DMS79 (cell line): ENCODE results near the gene BCL6B.

Source experiments
- DNase-seq: peaks from one replicate; lab custom pipeline; 2025; lab: John Stamatoyannopoulos, UW

BCL6B gene

GRCh38 chr17:7060165-7060891 lies 37.5 kb downstream of the BCL6B start:
- DNase-seq, result no peak

GRCh38 chr17:7063518-7064094 lies 40.8 kb downstream of the BCL6B start:
- no peak for DNase-seq

- DNase-seq, result no peak
Observed at GRCh38 chr17:7064261-7064660, 41.4 kb downstream of the BCL6B start.

DNA sequence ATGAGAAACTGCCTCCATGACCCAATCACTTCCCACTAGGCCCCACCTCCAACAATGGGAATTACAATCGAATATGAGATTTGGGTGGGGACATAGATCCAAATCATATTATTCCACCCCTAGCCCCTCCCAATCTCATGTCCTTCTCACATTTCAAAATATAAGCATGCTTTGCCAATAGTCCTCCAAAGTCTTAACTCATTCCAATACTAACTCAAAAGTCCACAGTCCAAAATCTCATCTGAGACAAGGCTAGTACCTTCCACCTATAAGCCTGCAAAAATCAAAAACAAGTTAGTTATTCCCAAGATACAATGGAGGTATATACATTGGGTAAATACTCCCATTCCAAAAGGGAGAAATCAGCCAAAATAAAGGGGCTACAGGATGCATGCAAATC lies 44.3 kb downstream of the BCL6B start:
- DNase-seq, result no peak

- no peak for DNase-seq
Observed at GRCh38 chr17:7068268-7068667, 45.4 kb downstream of the BCL6B start.

DNA sequence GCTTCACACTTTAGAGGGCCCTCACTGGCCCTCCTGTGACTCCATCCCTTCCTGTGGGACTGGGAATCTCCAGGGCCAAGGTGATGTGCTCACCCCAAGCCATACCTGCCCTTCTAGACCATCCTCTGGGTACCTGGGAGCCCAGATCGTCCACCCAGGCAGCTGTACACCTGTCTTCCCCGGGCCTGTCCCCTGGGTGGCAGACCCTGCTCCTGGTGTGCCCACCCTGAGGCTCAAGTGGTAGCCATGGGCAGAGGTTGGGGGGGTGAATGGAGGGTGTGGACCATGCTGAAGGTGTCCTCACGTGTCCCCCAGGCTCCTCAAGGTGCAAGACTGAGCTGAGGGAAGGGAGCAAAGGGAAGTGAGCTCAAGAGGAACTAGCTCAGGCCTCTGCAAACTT lies 47.9 kb downstream of the BCL6B start:
- no peak for DNase-seq

GRCh38 chr17:7072406-7072805 lies 49.6 kb downstream of the BCL6B start:
- no peak for DNase-seq

DNA sequence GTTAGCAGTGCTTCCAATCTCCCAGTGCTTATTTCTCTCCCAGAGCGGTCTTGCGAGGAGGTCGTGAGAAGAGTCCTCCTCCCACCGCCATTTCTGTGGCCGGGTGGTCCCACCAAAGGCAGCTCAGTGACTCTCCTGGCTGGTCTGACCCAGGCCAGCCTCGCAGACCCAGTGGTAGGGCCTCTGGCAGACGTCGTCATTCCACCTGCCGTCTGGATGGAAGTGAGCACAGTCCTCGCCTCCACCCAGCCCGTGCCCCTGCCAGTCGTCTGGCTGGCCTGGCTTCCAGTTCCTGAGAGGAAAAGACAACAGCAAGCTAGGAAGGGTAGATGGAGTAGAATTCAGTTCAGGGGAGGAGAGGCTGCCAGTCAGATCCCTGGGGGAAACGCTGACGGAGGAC lies 52.1 kb downstream of the BCL6B start:
- no peak for DNase-seq

GRCh38 chr17:7077911-7078546 lies 55.2 kb downstream of the BCL6B start:
- DNase-seq, result no peak

DNA sequence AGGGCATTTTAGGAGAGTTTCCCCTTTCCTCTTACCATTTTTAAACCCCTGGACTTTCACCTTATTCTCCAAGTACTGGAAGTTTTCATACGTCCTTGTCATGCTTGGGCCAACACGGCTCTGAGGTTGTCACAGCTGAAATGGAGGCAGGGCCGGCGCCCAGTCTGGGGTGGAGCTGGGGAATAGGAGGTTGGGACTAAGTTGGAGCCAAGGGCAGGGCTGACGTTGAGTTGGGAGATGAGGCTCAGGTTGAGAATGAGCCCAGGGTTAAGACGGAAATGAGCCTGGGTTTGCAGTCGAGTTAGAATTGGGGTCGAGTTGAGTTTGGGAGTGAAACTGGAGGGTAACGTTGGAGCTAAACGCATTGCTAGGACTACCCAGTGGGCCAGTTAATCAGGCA lies 55.9 kb downstream of the BCL6B start:
- DNase-seq, result no peak
